Activated CD4-positive, alpha-beta memory T cell treated with anti-CD3 and anti-CD28 coated beads for 36 hours (primary cell): ENCODE results near the gene BAHCC1. TPM values are rescaled to one million over a fixed set of nuclear protein-coding genes. Genes with fewer than 3 reads are reported as not detected.
A peak's percentile ranks its signal among the peaks of the same experiment; 100 is the strongest.

Source experiments
- CTCF ChIA-PET: fragments of 350-600 bp; sonication (Branson Sonifier 250); formaldehyde crosslinking; loops from one replicate; lab custom pipeline; 2021; ENCODE audit warnings: antibody characterized with exemption, inconsistent platforms; lab: Charles Lee
- POLR2A ChIA-PET: fragments of 350-600 bp; sonication (Branson Sonifier 250); formaldehyde crosslinking; loops from one replicate; lab custom pipeline; 2021; ENCODE audit warnings: antibody characterized with exemption; lab: Charles Lee
- DNase-seq: peaks from one replicate; pipeline ENCODE4 v3.0.0-alpha.2; 2020
- H3K27ac Mint-ChIP-seq: one replicate; pipeline ENCODE4 v1.8.0; 2021; ENCODE audit warnings: mixed read lengths
- H3K27me3 Mint-ChIP-seq: one replicate; pipeline ENCODE4 v1.8.0; 2021; ENCODE audit warnings: mixed read lengths
- H3K36me3 Mint-ChIP-seq: one replicate; pipeline ENCODE4 v1.8.0; 2021; ENCODE audit warnings: mixed read lengths
- H3K4me1 Mint-ChIP-seq: one replicate; pipeline ENCODE4 v1.8.0; 2021; ENCODE audit warnings: low read depth, mixed read lengths
- H3K4me3 Mint-ChIP-seq: one replicate; pipeline ENCODE4 v1.8.0; 2021; ENCODE audit warnings: mild to moderate bottlenecking, mixed read lengths
- H3K9me3 Mint-ChIP-seq: one replicate; pipeline ENCODE4 v1.8.0; 2021; ENCODE audit warnings: mixed read lengths
- intact Hi-C: fragments of 100-400 bp; cut with micrococcal nuclease; formaldehyde crosslinking; loops from one replicate; pipeline ENCODE4 v1.15.1; 2023
- total RNA-seq, 2 experiments: library from RNA; stranded (reverse); gene quantifications; one replicate each; pipeline ENCODE4 v1.2.3, GENCODE V29; 2021

BAHCC1 gene
- total RNA-seq, 2 experiments from 2014 or later = 0.10 TPM; not detected in 1

DNA sequence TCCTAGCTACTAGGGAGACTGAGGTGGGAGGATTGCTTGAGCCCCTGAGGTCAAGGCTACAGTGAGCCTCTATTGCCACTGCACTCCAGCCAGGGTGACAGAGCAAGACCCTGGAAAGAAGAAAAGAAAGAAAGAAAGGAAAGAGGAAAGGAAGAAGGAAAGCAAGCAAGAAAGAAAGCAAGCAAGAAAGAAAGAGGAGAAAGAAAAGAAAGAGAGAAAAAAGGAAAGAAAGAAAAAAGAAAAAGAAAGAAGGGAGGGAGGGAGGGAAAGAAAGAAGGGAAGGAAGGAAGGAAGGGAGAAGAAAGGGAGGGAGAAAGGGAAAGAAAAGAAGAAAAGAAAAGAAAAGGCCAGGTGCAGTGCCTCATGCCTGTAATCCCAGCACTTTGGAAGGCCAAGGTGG lies 108.4 kb downstream of the BAHCC1 start:
- no peaks in the 10 kb centered on the region for H3K27me3 Mint-ChIP-seq
- H3K9me3 Mint-ChIP-seq = no peaks in the 10 kb centered on the region
- CTCF ChIA-PET = no interaction called here
- intact Hi-C loops = no loop called here
- H3K4me3 Mint-ChIP-seq = no peak overlapping the region
- peaks cover 3% of the 10 kb centered on the region for H3K36me3 Mint-ChIP-seq
- DNase-seq = no peak
- POLR2A ChIA-PET = no interaction called here
- H3K27ac Mint-ChIP-seq = no peak overlapping the region
- H3K4me1 Mint-ChIP-seq = peaks cover 3% of the 10 kb centered on the region

DNA sequence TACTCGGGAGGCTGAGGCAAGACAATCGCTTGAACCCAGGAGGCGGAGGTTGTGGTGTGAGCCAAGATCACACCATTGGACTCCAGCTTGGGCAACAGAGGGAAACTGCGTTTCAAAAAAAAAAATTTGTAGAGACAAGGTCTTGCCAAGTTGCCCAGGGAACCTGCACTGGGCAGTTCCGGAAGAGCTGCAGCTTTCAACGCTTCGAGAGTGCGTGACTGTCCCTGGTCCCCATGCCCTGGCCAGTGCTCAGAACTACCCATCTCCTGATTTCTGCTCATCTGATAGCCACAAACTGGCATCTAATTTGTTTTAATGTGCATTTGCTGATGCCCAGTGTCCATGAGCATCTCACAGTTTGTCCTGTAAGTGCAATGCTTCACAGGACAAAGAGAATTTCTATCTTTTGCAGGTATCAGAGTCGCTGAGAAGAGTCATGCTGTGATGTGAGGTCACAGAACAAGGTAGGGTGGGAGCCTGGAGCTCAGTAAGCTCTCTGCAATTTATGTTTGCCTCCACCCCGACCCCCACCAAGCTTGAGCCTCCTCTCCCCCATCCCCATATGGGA lies 113.5 kb downstream of the BAHCC1 start:
- H3K27me3 Mint-ChIP-seq = no peaks in the 10 kb centered on the region
- intact Hi-C loops = no loop called here
- peaks cover 19% of the 10 kb centered on the region for H3K4me1 Mint-ChIP-seq
- peaks cover 41% of the 10 kb centered on the region for H3K36me3 Mint-ChIP-seq
- H3K27ac Mint-ChIP-seq = peak overlapping the region; percentile 86
- H3K9me3 Mint-ChIP-seq = no peaks in the 10 kb centered on the region
- no peak for DNase-seq
- CTCF ChIA-PET = interaction anchor here (0.6 to 1.8 kb wide), 5 partner anchors 10 to 256 kb away, joined by 3 to 7 read pairs (median 3); no protein-coding TSS in a partner anchor
- peak overlapping the region; percentile 89 for H3K4me3 Mint-ChIP-seq
- POLR2A ChIA-PET = interaction anchor here (0.6 to 1.4 kb wide), 5 partner anchors 9 to 128 kb away, joined by 3 to 8 read pairs (median 3); partner anchors contain the start of genes FAAP100 and NPLOC4

DNA sequence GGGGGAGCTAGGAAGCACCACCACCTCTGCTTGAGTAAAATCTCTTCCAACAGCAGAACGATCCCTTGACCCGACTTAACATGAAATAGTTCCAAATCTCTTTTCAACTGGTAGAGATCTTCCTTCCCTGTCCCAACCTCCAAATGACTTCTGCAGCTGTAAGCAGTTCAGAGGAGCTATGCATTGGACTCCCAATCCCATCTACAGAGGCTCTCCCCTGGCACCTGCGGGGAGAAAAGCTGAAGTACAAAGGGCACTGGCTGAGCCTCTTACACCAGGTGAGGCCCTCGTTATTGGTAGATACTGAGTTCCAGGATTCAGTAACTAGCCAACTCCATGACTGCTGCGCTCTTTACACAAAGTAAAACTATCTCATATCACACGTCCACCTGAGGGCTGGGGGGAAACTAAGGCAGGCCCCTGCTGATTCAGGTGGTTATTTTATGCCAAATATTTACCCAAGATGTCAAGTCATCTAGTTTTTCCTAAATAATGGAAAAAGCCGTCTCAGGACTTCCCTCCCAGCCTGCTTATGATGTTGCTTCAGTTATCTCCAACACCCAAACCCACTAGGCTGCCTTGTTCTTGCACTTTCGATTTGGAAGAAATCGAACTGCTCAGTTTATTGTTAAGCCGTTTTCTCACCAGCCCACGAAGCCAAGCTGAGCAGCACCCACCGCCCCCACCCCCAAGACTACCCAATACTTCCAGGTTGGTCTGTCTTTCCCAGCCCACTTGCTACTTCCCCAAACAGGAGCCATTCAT lies 114.1 kb downstream of the BAHCC1 start:
- CTCF ChIA-PET = interaction anchor here (1.1 to 1.8 kb wide), 3 partner anchors 10 to 257 kb away, joined by 3 to 7 read pairs (median 5); no protein-coding TSS in a partner anchor
- H3K36me3 Mint-ChIP-seq = peaks cover 41% of the 10 kb centered on the region
- peak overlapping the region; percentile 89 for H3K4me3 Mint-ChIP-seq
- intact Hi-C loops = no loop called here
- no peaks in the 10 kb centered on the region for H3K27me3 Mint-ChIP-seq
- no peaks in the 10 kb centered on the region for H3K9me3 Mint-ChIP-seq
- peak; percentile 51 for DNase-seq
- H3K27ac Mint-ChIP-seq = peak overlapping the region; percentile 86
- POLR2A ChIA-PET = interaction anchor here (0.6 to 1.4 kb wide), 5 partner anchors 9 to 127 kb away, joined by 3 to 8 read pairs (median 5); partner anchors contain the start of genes FAAP100 and NPLOC4
- peaks cover 19% of the 10 kb centered on the region for H3K4me1 Mint-ChIP-seq

GRCh38 chr17:81509972-81510784 lies 114.9 kb downstream of the BAHCC1 start:
- H3K9me3 Mint-ChIP-seq = no peaks in the 10 kb centered on the region
- intact Hi-C loops = no loop called here
- DNase-seq = peak; percentile 29
- POLR2A ChIA-PET = interaction anchor here (1.1 to 1.2 kb wide), 2 partner anchors 21 to 42 kb away, joined by 3 to 5 read pairs; partner anchors contain the start of gene FAAP100
- CTCF ChIA-PET = interaction anchor here (1.7 kb wide), 1 partner anchor 25 kb away, joined by 4 read pairs; no protein-coding TSS in a partner anchor
- peaks cover 41% of the 10 kb centered on the region for H3K36me3 Mint-ChIP-seq
- no peaks in the 10 kb centered on the region for H3K27me3 Mint-ChIP-seq
- peaks cover 19% of the 10 kb centered on the region for H3K4me1 Mint-ChIP-seq
- peak overlapping the region; percentile 86 for H3K27ac Mint-ChIP-seq
- H3K4me3 Mint-ChIP-seq = peak overlapping the region; percentile 89

GRCh38 chr17:81510785-81511553 lies 115.7 kb downstream of the BAHCC1 start:
- peak; percentile 60 for DNase-seq
- CTCF ChIA-PET = interaction anchor here (1.0 to 1.7 kb wide), 3 partner anchors 26 to 219 kb away, joined by 3 to 4 read pairs (median 3); no protein-coding TSS in a partner anchor
- POLR2A ChIA-PET = interaction anchor here (0.8 to 1.2 kb wide), 5 partner anchors 22 to 154 kb away, joined by 3 to 5 read pairs (median 3); partner anchors contain the start of gene FAAP100
- Mint-ChIP-seq H3K4me1 (peaks cover 23% of the 10 kb centered on the region), H3K36me3 (peaks cover 41% of the 10 kb centered on the region), H3K27me3 (no peaks in the 10 kb centered on the region), H3K4me3 (peak overlapping the region; percentile 89), H3K27ac (peak overlapping the region; percentile 86), H3K9me3 (no peaks in the 10 kb centered on the region)
- intact Hi-C loops = no loop called here

- Mint-ChIP-seq H3K27me3 (no peaks in the 10 kb centered on the region), H3K4me1 (peaks cover 28% of the 10 kb centered on the region), H3K9me3 (no peaks in the 10 kb centered on the region), H3K27ac (peak overlapping the region; percentile 86), H3K36me3 (peaks cover 41% of the 10 kb centered on the region), H3K4me3 (peak overlapping the region; percentile 89)
- intact Hi-C loops = no loop called here
- DNase-seq = no peak
- ChIA-PET CTCF (interaction anchor here (1.0 to 1.7 kb wide), 3 partner anchors 27 to 219 kb away, joined by 3 to 4 read pairs (median 3); no protein-coding TSS in a partner anchor), POLR2A (interaction anchor here (0.8 to 1.2 kb wide), 4 partner anchors 27 to 154 kb away, joined by 3 to 4 read pairs (median 3); partner anchors contain the start of gene FAAP100)
These were observed 116.2 kb downstream of the BAHCC1 start for GRCh38 chr17:81511554-81511803.

DNA sequence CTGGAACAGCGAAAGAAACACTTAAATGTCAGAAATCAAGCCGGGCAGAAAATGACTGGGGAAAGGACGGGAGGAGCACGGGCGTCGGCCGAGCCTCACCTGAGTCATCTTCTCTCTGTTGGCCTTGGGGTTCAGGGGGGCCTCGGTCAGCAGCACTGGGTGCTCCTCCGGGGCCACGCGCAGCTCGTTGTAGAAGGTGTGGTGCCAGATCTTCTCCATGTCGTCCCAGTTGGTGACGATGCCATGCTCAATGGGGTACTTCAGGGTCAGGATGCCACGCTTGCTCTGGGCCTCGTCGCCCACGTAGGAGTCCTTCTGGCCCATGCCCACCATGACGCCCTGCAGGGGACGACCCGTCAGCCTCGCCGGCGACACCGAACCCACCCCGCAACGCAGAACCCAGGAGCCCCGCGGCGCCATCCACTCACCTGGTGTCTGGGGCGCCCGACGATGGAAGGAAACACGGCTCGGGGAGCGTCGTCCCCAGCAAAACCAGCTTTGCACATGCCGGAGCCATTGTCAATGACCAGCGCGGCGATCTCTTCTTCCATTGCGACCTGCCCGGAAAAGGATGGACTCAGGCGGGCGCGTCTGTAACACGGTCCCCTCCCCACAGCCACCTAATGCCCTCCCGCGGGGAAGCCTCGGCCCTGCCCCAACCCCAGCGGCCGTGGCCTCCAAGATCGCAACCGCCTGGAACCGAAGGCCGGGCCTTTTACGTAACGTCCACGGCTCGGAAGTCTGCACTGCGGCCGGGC lies 116.7 kb downstream of the BAHCC1 start:
- Mint-ChIP-seq H3K27ac (peak overlapping the region; percentile 86), H3K4me3 (peak overlapping the region; percentile 89), H3K36me3 (peaks cover 41% of the 10 kb centered on the region), H3K4me1 (peaks cover 32% of the 10 kb centered on the region), H3K9me3 (no peaks in the 10 kb centered on the region), H3K27me3 (no peaks in the 10 kb centered on the region)
- ChIA-PET CTCF (interaction anchor here (1.0 to 1.7 kb wide), 3 partner anchors 27 to 220 kb away, joined by 3 to 4 read pairs (median 3); no protein-coding TSS in a partner anchor), POLR2A (interaction anchor here (1.1 to 1.5 kb wide), 4 partner anchors 24 to 153 kb away, joined by 3 to 4 read pairs (median 4); partner anchors contain the start of gene FAAP100)
- DNase-seq = peak; percentile 42
- intact Hi-C loops = loop anchor here (2.0 kb wide), 2 partner anchors 41 to 89 kb away; partner anchors contain the start of gene FAAP100

DNA sequence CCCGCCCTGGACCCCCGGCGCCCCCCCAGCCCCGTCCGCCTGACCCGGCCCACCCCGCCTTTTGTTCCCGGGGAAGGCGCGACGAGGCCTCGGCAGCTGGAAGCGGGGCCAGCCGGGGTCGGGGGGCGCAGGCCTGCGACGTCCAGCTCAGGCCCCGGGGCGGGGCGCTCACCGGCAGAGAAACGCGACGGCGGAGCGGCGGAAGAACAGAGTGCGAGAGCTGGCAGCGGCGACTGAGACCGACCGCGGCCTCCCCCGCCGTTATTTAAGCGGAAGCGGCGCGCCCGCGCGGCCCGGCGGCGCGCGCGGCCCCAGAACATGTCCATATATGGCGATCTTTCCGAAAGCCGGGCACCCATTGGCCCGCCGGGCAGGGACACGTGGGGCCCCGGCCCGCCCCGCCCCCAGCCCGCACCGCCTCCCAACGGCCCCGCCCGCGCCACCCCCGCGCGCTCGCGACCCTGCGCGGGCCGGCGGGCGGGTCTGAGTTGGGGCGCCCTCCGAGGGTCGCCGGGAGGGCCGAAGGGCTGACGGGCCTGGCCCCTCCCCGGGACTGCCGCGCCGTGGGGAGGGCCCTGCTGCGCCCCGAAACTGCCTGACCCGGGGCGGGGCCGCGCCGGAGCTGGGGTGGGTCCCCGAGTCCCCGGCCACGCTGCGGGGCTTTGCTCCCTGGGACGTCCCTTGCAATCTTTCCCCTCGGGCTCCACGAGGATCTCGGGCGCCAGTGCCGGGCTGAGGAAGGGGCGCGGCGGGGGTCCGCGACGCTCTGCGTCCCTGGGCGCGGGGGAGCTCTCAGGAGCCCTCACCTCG lies 117.5 kb downstream of the BAHCC1 start, which contains the start of gene ACTG1:
Gene ACTG1 (minus strand): TSS at position 238 of the 810 bp plus-strand sequence. CDS start 445 bp downstream, outside the sequence.
- H3K4me1 Mint-ChIP-seq = peaks cover 30% of the 10 kb centered on the region
- H3K36me3 Mint-ChIP-seq = peaks cover 39% of the 10 kb centered on the region
- intact Hi-C loops = loop anchor here (1.0 to 2.0 kb wide), 3 partner anchors 40 to 117 kb away; partner anchors contain the start of genes BAHCC1 and FAAP100

GRCh38 chr17:81513372-81513752 lies 118.1 kb downstream of the BAHCC1 start:
- H3K27ac Mint-ChIP-seq = peak overlapping the region; percentile 92
- peak; percentile 82 for DNase-seq
- intact Hi-C loops = loop anchor here (1.0 to 2.0 kb wide), 3 partner anchors 39 to 118 kb away; partner anchors contain the start of genes BAHCC1 and FAAP100
- peak overlapping the region; percentile 82 for H3K4me3 Mint-ChIP-seq
- ChIA-PET CTCF (interaction anchor here (0.6 to 1.3 kb wide), 3 partner anchors 29 to 1404 kb away, joined by 3 to 4 read pairs (median 4); partner anchors contain the start of gene FAAP100), POLR2A (interaction anchor here (0.8 to 1.5 kb wide), 4 partner anchors 23 to 170 kb away, joined by 3 to 5 read pairs (median 4); partner anchors contain the start of genes ARL16 and HGS)
- H3K9me3 Mint-ChIP-seq = no peaks in the 10 kb centered on the region
- peaks cover 33% of the 10 kb centered on the region for H3K4me1 Mint-ChIP-seq
- H3K27me3 Mint-ChIP-seq = no peaks in the 10 kb centered on the region
- H3K36me3 Mint-ChIP-seq = peaks cover 39% of the 10 kb centered on the region

More for the DNA sequence above, 117.5 kb downstream of the BAHCC1 start, which contains the start of gene ACTG1:
- H3K9me3 Mint-ChIP-seq = no peaks in the 10 kb centered on the region
- peak; percentile 93 for DNase-seq
- peak within 1 kb of the TSS; percentile 89 for H3K4me3 Mint-ChIP-seq
- POLR2A ChIA-PET = interaction anchor here (0.8 to 1.5 kb wide), 4 partner anchors 24 to 171 kb away, joined by 3 to 4 read pairs (median 3); partner anchors contain the start of genes ARL16, FAAP100 and HGS
- no peaks in the 10 kb centered on the region for H3K27me3 Mint-ChIP-seq
- CTCF ChIA-PET = interaction anchor here (0.6 to 1.3 kb wide), 3 partner anchors 28 to 1404 kb away, joined by 3 to 4 read pairs (median 4); partner anchors contain the start of gene FAAP100
- peak within 1 kb of the TSS; percentile 92 for H3K27ac Mint-ChIP-seq
